NT2/D1 (cell line): ENCODE results near the gene FADS2.

ENCODE experiments used
- SUZ12 ChIP-seq: IDR thresholded peaks from 2 replicates; pipeline ENCODE4 v1.6.1; 2011; ENCODE audit not compliant: insufficient read length, insufficient read depth; ENCODE audit errors: extremely low read depth
- YY1 ChIP-seq: IDR thresholded peaks from 2 replicates; pipeline ENCODE4 v1.6.1; 2011; ENCODE audit not compliant: insufficient read length, insufficient read depth
- ZNF274 ChIP-seq: IDR thresholded peaks from 2 replicates; pipeline ENCODE4 v1.6.1; 2011; ENCODE audit warnings: mild to moderate bottlenecking, low read depth, low read length

- TF ChIP-seq YY1 (no peak), ZNF274 (no peak), SUZ12 (no peak)
Measured at GRCh38 chr11:61880031-61880430, 51.9 kb downstream of the FADS2 start.
